Measurements from ENCODE around the gene SDK1. TPM values are rescaled to one million over a fixed set of nuclear protein-coding genes. Genes with fewer than 3 reads are reported as not detected.

Gene SDK1
- total RNA-seq, 1 donor from 2014 or later = 10.9 TPM

DNA sequence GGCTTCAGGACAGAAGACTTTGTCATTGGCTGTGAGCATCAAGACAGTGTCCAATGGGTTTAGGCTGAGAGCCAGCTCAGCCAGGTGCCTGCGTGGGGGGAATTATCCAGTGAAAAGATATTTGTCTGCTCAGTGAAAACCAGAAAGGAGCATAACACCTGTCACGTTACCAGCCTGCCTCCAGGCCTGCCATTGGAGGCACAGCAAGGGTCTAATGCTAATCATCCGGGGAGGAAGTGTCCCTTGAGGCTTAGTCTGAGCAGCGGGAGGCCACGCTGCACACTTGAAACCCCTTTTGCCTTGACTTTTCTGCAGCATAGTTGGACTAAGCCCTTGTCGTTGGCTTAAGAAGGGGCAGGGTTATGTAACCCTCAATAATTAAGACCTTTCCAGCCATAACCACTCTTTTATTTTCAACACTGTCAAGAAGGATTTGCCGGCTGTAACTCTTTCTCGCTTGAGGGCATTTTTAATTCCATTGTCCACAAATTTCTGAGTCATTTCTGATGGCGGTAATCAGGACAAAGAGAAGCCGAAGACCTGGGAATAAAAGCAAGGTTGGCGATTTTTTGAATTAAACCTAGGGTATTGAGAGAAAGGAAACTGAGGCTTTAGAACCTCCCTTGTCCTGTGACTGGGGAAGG lies 741.5 kb downstream of the SDK1 start:
- Mint-ChIP-seq H3K27me3 (ENCODE audit: low read depth) (no peaks in the 10 kb centered on the region), H3K4me1 (ENCODE audit: low read depth) (no peaks in the 10 kb centered on the region), H3K9me3 (ENCODE audit: low read depth) (no peaks in the 10 kb centered on the region), H3K4me3 (ENCODE audit: unreplicated experiment) (no peak overlapping the region), H3K36me3 (ENCODE audit: low read depth) (no peaks in the 10 kb centered on the region), H3K27ac (ENCODE audit: unreplicated experiment) (no peak overlapping the region)
- DNase-seq (ENCODE audit: low spot score) = no peak
- TF ChIP-seq, protein P1, sequence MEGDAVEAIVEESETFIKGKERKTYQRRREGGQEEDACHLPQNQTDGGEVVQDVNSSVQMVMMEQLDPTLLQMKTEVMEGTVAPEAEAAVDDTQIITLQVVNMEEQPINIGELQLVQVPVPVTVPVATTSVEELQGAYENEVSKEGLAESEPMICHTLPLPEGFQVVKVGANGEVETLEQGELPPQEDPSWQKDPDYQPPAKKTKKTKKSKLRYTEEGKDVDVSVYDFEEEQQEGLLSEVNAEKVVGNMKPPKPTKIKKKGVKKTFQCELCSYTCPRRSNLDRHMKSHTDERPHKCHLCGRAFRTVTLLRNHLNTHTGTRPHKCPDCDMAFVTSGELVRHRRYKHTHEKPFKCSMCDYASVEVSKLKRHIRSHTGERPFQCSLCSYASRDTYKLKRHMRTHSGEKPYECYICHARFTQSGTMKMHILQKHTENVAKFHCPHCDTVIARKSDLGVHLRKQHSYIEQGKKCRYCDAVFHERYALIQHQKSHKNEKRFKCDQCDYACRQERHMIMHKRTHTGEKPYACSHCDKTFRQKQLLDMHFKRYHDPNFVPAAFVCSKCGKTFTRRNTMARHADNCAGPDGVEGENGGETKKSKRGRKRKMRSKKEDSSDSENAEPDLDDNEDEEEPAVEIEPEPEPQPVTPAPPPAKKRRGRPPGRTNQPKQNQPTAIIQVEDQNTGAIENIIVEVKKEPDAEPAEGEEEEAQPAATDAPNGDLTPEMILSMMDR (IDR thresholded peaks at IDR 0.05) = no peak

DNA sequence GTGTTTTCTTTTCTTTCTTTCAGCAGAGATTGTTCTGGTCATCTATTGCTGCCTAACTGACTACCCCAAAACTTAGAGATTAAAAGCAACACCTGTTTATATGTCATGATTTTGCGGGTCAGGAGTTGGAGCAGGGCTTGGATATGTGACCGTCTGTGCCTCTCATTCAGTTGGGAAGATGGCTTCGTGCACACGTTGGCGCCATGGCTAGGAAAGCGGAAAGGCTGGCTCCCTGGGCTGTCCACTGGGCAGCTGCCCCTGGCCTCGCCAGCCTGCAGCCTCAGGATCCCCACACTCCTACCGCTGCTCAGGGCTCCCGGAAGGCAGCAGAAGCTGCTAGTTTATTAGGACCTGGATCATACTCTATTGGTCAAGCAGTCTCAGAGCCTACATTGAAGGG lies 742.9 kb downstream of the SDK1 start:
- no peak overlapping the region for H3K4me3 Mint-ChIP-seq (ENCODE audit: unreplicated experiment)
- no peaks in the 10 kb centered on the region for H3K9me3 Mint-ChIP-seq (ENCODE audit: low read depth)
- no peaks in the 10 kb centered on the region for H3K27me3 Mint-ChIP-seq (ENCODE audit: low read depth)
- no peaks in the 10 kb centered on the region for H3K36me3 Mint-ChIP-seq (ENCODE audit: low read depth)
- DNase-seq (ENCODE audit: low spot score) = no peak
- H3K4me1 Mint-ChIP-seq (ENCODE audit: low read depth) = no peaks in the 10 kb centered on the region
- H3K27ac Mint-ChIP-seq (ENCODE audit: unreplicated experiment) = no peak overlapping the region
- TF ChIP-seq, protein P1 (IDR thresholded peaks at IDR 0.05) = no peak

DNA sequence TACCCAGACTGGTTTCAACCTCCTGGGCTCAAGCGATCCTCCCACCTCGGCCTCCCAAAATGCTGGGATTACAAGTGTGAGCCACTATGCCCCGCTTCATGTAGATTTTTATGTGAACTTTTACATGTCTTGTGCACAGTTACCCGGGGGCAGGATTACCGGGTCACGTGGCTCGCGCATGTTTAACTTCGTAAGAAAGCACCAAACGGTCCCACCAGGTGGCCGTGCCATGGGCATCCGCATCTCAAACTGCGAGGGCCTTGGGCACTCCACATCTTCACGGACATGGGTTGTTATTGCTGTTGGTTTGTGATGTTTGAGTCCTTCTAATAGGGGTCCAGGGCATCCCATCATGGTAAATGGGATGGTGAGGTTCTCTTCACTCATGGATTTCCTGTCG lies 744.4 kb downstream of the SDK1 start:
- H3K36me3 Mint-ChIP-seq (ENCODE audit: low read depth) = no peaks in the 10 kb centered on the region
- DNase-seq (ENCODE audit: low spot score) = no peak
- no peak overlapping the region for H3K4me3 Mint-ChIP-seq (ENCODE audit: unreplicated experiment)
- no peaks in the 10 kb centered on the region for H3K27me3 Mint-ChIP-seq (ENCODE audit: low read depth)
- H3K4me1 Mint-ChIP-seq (ENCODE audit: low read depth) = no peaks in the 10 kb centered on the region
- H3K9me3 Mint-ChIP-seq (ENCODE audit: low read depth) = no peaks in the 10 kb centered on the region
- TF ChIP-seq, protein P1 (IDR thresholded peaks at IDR 0.05) = no peak
- H3K27ac Mint-ChIP-seq (ENCODE audit: unreplicated experiment) = no peak overlapping the region

DNA sequence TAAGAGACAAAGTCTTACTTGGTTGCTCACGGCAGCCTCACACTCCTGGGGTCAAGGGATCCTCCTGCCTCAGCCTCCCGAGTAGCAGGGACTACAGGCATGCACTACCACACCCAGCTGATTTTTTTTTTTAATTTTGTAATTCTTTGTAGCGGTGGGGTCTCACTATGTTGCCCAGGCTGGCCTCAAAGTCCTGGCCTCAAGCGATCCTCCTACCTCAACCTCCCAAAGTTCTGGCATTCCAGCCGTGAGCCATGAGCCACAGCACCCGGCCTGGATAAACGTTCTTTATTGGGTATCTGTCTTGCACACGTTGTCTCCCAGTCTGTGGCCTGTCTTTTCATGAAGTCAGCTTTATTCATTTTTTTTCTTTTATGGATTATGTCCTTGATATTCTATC lies 744.9 kb downstream of the SDK1 start:
- Mint-ChIP-seq H3K27ac (ENCODE audit: unreplicated experiment) (no peak overlapping the region), H3K36me3 (ENCODE audit: low read depth) (no peaks in the 10 kb centered on the region), H3K4me1 (ENCODE audit: low read depth) (no peaks in the 10 kb centered on the region), H3K9me3 (ENCODE audit: low read depth) (no peaks in the 10 kb centered on the region), H3K27me3 (ENCODE audit: low read depth) (no peaks in the 10 kb centered on the region), H3K4me3 (ENCODE audit: unreplicated experiment) (no peak overlapping the region)
- DNase-seq (ENCODE audit: low spot score) = no peak
- TF ChIP-seq, protein P1 (IDR thresholded peaks at IDR 0.05) = no peak

DNA sequence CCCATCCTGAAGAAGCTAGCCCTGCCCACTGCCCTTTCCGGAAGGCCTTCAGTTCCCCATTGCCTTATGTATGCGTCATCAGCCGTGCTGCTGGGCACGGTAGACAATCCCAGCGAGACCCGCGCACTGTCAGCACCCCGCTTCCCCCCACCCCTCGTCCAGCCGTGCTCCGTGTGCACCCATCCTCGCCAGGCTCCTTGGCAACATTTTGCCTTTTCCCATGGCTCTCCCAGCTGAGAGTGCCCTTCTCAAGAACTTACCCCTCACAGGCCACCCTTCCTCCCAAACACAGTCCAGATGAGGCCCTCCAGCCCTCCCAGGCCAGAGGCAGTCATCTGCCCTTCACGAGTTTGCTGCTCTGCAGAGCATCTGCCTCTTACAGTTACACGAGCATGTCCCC lies 747.3 kb downstream of the SDK1 start:
- no peaks in the 10 kb centered on the region for H3K9me3 Mint-ChIP-seq (ENCODE audit: low read depth)
- TF ChIP-seq, protein P1 (IDR thresholded peaks at IDR 0.05) = no peak
- DNase-seq (ENCODE audit: low spot score) = no peak
- H3K27me3 Mint-ChIP-seq (ENCODE audit: low read depth) = no peaks in the 10 kb centered on the region
- H3K36me3 Mint-ChIP-seq (ENCODE audit: low read depth) = peaks cover 7% of the 10 kb centered on the region
- H3K4me1 Mint-ChIP-seq (ENCODE audit: low read depth) = no peaks in the 10 kb centered on the region
- no peak overlapping the region for H3K27ac Mint-ChIP-seq (ENCODE audit: unreplicated experiment)
- H3K4me3 Mint-ChIP-seq (ENCODE audit: unreplicated experiment) = no peak overlapping the region

Data from chondrocyte (in vitro differentiated cells).